HL-60 (cell line): ENCODE measurements around the gene WWOX.

Source experiments
- CTCF ChIP-seq: IDR thresholded peaks from one replicate; pipeline ENCODE4 v1.5.1; 2011; ENCODE audit warnings: low read length, control low read depth, inconsistent platforms; ENCODE audit not compliant: insufficient read depth
- POLR2AphosphoS5 ChIP-seq: IDR thresholded peaks from 2 replicates; pipeline ENCODE4 v1.6.1; 2012; ENCODE audit warnings: low read depth
- REST ChIP-seq: IDR thresholded peaks from 2 replicates; pipeline ENCODE4 v1.6.1; 2012; ENCODE audit warnings: low read depth; ENCODE audit not compliant: insufficient replicate concordance
- SPI1 ChIP-seq: IDR thresholded peaks from 2 replicates; pipeline ENCODE4 v1.6.1; 2012; ENCODE audit warnings: low read depth, mild to moderate bottlenecking, borderline replicate concordance

GRCh38 chr16:78995441-78995840, 896.0 kb downstream of the WWOX start:
- TF ChIP-seq CTCF (no peak), SPI1 (no peak), POLR2AphosphoS5 (no peak), REST (no peak)
